HUES6 (cell line): ENCODE results near the gene MFNG.

ENCODE experiments used
- H3K27ac ChIP-seq: 2 replicates; pipeline ENCODE4 v1.7.0; 2013; ENCODE audit warnings: low read depth, mild to moderate bottlenecking, low read length, inconsistent platforms
- H3K27me3 ChIP-seq: 2 replicates; pipeline ENCODE4 v1.6.1; 2013; ENCODE audit warnings: low read length; ENCODE audit not compliant: control insufficient read depth, insufficient read depth
- H3K36me3 ChIP-seq: 2 replicates; pipeline ENCODE4 v1.6.1; 2013; ENCODE audit warnings: low read length; ENCODE audit not compliant: control insufficient read depth, insufficient read depth
- H3K4me1 ChIP-seq: 2 replicates; pipeline ENCODE4 v1.6.1; 2013; ENCODE audit warnings: low read length; ENCODE audit not compliant: control insufficient read depth, insufficient read depth
- H3K4me3 ChIP-seq: 2 replicates; pipeline ENCODE4 v1.5.1; 2013; ENCODE audit warnings: low read depth, low read length
- H3K9ac ChIP-seq: one replicate; pipeline ENCODE4 v1.6.1; 2013; ENCODE audit warnings: mild to moderate bottlenecking, low read length
- H3K9me3 ChIP-seq: 2 replicates; pipeline ENCODE4 v1.6.1; 2013; ENCODE audit warnings: low read depth, low read length; ENCODE audit not compliant: control insufficient read depth, insufficient read depth

Gene MFNG

DNA sequence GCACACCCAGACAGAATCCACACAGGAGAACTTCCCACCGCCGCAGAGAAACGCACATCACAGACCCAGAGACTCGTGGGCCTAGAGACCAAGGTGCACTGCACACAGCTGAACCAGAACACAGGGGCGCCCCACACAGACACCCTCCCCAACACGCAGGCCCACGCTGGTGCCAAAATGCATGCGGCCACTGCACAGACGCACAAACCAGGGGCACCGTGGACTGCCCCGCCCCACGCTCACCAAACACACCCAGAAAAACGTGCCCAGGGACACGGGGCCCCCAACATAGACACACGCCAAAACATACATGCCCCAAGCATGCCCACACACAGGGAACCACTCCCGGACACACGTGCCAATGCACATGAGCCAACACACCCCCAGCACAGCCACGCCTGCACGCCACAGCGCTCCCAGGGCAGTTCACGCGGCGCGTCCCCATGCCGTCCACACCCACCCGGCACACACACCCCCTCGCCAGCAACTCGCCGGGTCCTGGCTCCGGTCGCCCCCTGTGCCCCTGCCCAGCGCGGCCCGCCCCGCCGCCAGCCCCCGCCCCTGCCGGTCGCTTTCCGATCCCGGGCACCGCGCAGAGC, 66.7 kb downstream of the MFNG start:
- H3K9ac ChIP-seq: no peak overlapping the region
- peak overlapping the region; percentile 57 for H3K4me3 ChIP-seq
- peaks cover 12% of the 10 kb centered on the region for H3K4me1 ChIP-seq
- no peaks in the 10 kb centered on the region for H3K9me3 ChIP-seq
- H3K36me3 ChIP-seq: no peaks in the 10 kb centered on the region
- no peak overlapping the region for H3K27ac ChIP-seq
- peaks cover 58% of the 10 kb centered on the region for H3K27me3 ChIP-seq
